ENCODE results near the gene FA2H. TPM values are rescaled to one million over a fixed set of nuclear protein-coding genes. Genes with fewer than 3 reads are reported as not detected.
A peak's percentile ranks its signal among the peaks of the same experiment; 100 is the strongest.
"Not testable (repeated sequence)": the region's sequence is repeated elsewhere in the genome, so short reads cannot be mapped to it uniquely, and the experiment has no call there.

The FA2H gene
- total RNA-seq (2014; rRNA removed), result 0.06 TPM in 1 of 2 replicates, not detected in the other
- not detected for polyA plus RNA-seq (2012)

GRCh38 chr16:74774223-74775139, at the start of gene FA2H:
TSS of gene FA2H (minus strand) at chr16:74774820. CDS start at chr16:74774755, 65 bp downstream.
- DNase-seq (ENCODE audit: low read depth), result no peak

- DNase-seq (ENCODE audit: low read depth), result peak; percentile 14
Observed at GRCh38 chr16:74817851-74818250, 43.2 kb upstream of the FA2H start.

GRCh38 chr16:74813109-74813641, 38.6 kb upstream of the FA2H start:
- DNase-seq (ENCODE audit: low read depth), result peak; percentile 56

- no peak for DNase-seq (ENCODE audit: low read depth)
Observed at GRCh38 chr16:74811911-74812310, 37.3 kb upstream of the FA2H start.

GRCh38 chr16:74811216-74811615, 36.6 kb upstream of the FA2H start:
- not testable (repeated sequence) for DNase-seq (ENCODE audit: low read depth)

- DNase-seq (ENCODE audit: low read depth), result no peak
Observed at GRCh38 chr16:74807052-74807646, 32.5 kb upstream of the FA2H start.

GRCh38 chr16:74800216-74800871, 25.7 kb upstream of the FA2H start:
- DNase-seq (ENCODE audit: low read depth), result no peak

- no peak for DNase-seq (ENCODE audit: low read depth)
Observed at GRCh38 chr16:74797414-74797813, 22.8 kb upstream of the FA2H start.

- no peak for DNase-seq (ENCODE audit: low read depth)
Observed at GRCh38 chr16:74795104-74795503, 20.5 kb upstream of the FA2H start.

- DNase-seq (ENCODE audit: low read depth), result no peak
Observed at GRCh38 chr16:74794668-74795067, 20.0 kb upstream of the FA2H start.

- DNase-seq (ENCODE audit: low read depth), result no peak
Observed at GRCh38 chr16:74793571-74793970, 19.0 kb upstream of the FA2H start.

GRCh38 chr16:74792225-74792624, 17.6 kb upstream of the FA2H start:
- DNase-seq (ENCODE audit: low read depth), result no peak

GRCh38 chr16:74791749-74792148, 17.1 kb upstream of the FA2H start:
- not testable (repeated sequence) for DNase-seq (ENCODE audit: low read depth)

GRCh38 chr16:74788108-74788507, 13.5 kb upstream of the FA2H start:
- DNase-seq (ENCODE audit: low read depth), result no peak

GRCh38 chr16:74785031-74785430, 10.4 kb upstream of the FA2H start:
- no peak for DNase-seq (ENCODE audit: low read depth)

GRCh38 chr16:74778646-74779045, 4.0 kb upstream of the FA2H start:
- no peak for DNase-seq (ENCODE audit: low read depth)

- no peak for DNase-seq (ENCODE audit: low read depth)
Observed at GRCh38 chr16:74776926-74777325, 2.3 kb upstream of the FA2H start.

- DNase-seq (ENCODE audit: low read depth), result no peak
Observed at GRCh38 chr16:74775255-74775654, 635 bp upstream of the FA2H start.

GRCh38 chr16:74773446-74774222, 986 bp downstream of the FA2H start:
- no peak for DNase-seq (ENCODE audit: low read depth)

- no peak for DNase-seq (ENCODE audit: low read depth)
Observed at GRCh38 chr16:74771656-74772315, 2.8 kb downstream of the FA2H start.
